HepG2 (cell line): ENCODE results near the gene LYST. TPM values are rescaled to one million over a fixed set of nuclear protein-coding genes. Genes with fewer than 3 reads are reported as not detected.
"Not testable (repeated sequence)": the region's sequence is repeated elsewhere in the genome, so short reads cannot be mapped to it uniquely, and the experiment has no call there.

Experiments used
- ATAC-seq: fragments of 200-7000 bp; cut with Tn5 transposase; 3 replicates; pipeline ENCODE4 v1.9.1; 2020; ENCODE audit warnings: mild to moderate bottlenecking, moderate library complexity
- BruUV-seq: library from RNA; stranded (reverse); fragments of 400-500 nt; replicated peaks from 2 replicates; lab custom pipeline; 2021; lab: Mats Ljungman, UMichigan
- CTCF ChIA-PET: fragments of 300-600 bp; formaldehyde crosslinking; extraction: SDS; loops from one replicate; lab custom pipeline; 2021; ENCODE audit warnings: low total read pairs, inconsistent platforms, low intra/inter-chr PET ratio; lab: Yijun Ruan, JAX
- POLR2A ChIA-PET: fragments of 350-600 bp; sonication (Branson Sonifier 250); formaldehyde crosslinking; loops from one replicate; lab custom pipeline; 2020; ENCODE audit warnings: antibody characterized with exemption, inconsistent platforms; lab: Yijun Ruan, JAX
- DNase-seq: peaks from one replicate; pipeline ENCODE4 v3.0.0-alpha.2; 2015; ENCODE audit warnings: low spot score
- FAIRE-seq: peaks from 3 replicates; lab custom pipeline; 2011; peaks lifted over from hg19 to GRCh38; lab: Jason Lieb, UNC
- H2AFZ ChIP-seq: one replicate; pipeline ENCODE4 v1.6.1; 2011; ENCODE audit warnings: low read length, inconsistent platforms
- H3K27ac ChIP-seq: fragments of 300-600 bp; 3 replicates; pipeline ENCODE4 v1.8.0; 2011; ENCODE audit warnings: mixed run types, mild to moderate bottlenecking, mixed read lengths, low read length, inconsistent platforms; ENCODE audit not compliant: insufficient read depth; ENCODE audit errors: extremely low read length
- H3K27me3 ChIP-seq, 2 experiments: fragments of 200-600 bp in 1 of 2; 2 replicates in 1 of 2; 3 replicates in 1 of 2; pipeline versions ENCODE4 v1.6.0 to v1.8.0; 2011; ENCODE audit warnings: low read length in 2 of 2, mild to moderate bottlenecking in 2 of 2, moderate library complexity in 2 of 2, inconsistent platforms in 1 of 2; ENCODE audit not compliant: insufficient read depth in 2 of 2, control insufficient read depth in 1 of 2
- H3K36me3 ChIP-seq, 2 experiments: fragments of 200-600 bp in 1 of 2; replicated peaks in 1 of 2; 2 replicates in 1 of 2; 3 replicates in 1 of 2; pipeline versions ENCODE4 v1.5.1 to v1.8.0; 2011; ENCODE audit warnings: low read length in 2 of 2, inconsistent platforms in 1 of 2; ENCODE audit not compliant: insufficient read depth in 2 of 2, control insufficient read depth in 1 of 2
- H3K4me1 ChIP-seq: 2 replicates; pipeline ENCODE4 v1.5.1; 2012; ENCODE audit warnings: low read length, inconsistent platforms; ENCODE audit not compliant: insufficient read depth
- H3K4me2 ChIP-seq: 2 replicates; pipeline ENCODE4 v1.6.0; 2011; ENCODE audit warnings: low read depth, low read length, inconsistent platforms
- H3K4me3 ChIP-seq, 3 experiments: fragments of 200-600 bp in 1 of 3; sonication (generic), shearing (Covaris generic) in 1 of 3; replicated peaks in 1 of 3; 2 replicates each; pipeline ENCODE4 v1.5.1; 2011 to 2016; ENCODE audit warnings: low read length in 3 of 3, inconsistent platforms in 2 of 3, low read depth in 2 of 3, mild to moderate bottlenecking in 2 of 3, control low read depth in 1 of 3, mixed read lengths in 1 of 3; ENCODE audit not compliant: insufficient read depth in 1 of 3
- H3K79me2 ChIP-seq: one replicate; pipeline ENCODE4 v1.6.1; 2011; ENCODE audit warnings: low read length, inconsistent platforms; ENCODE audit not compliant: insufficient read depth
- H3K9ac ChIP-seq: 2 replicates; pipeline ENCODE4 v1.6.0; 2011; ENCODE audit warnings: mild to moderate bottlenecking, low read depth, low read length, inconsistent platforms; ENCODE audit not compliant: insufficient read depth
- H3K9me3 ChIP-seq: 2 replicates; pipeline ENCODE4 v1.5.1; 2012; ENCODE audit warnings: mild to moderate bottlenecking, low read length
- H4K20me1 ChIP-seq: 2 replicates; pipeline ENCODE4 v1.6.0; 2011; ENCODE audit warnings: inconsistent platforms, mild to moderate bottlenecking, low read length, moderate library complexity; ENCODE audit not compliant: insufficient read depth
- ARNTL ChIP-seq: sonication (generic); formaldehyde crosslinking; IDR thresholded peaks from 2 replicates; pipeline ENCODE4 v1.4.0; 2020; ENCODE audit warnings: mild to moderate bottlenecking, missing genetic modification reagents
- ATF5 ChIP-seq: sonication (generic); formaldehyde crosslinking; IDR thresholded peaks from 2 replicates; pipeline ENCODE4 v1.4.0; 2020; ENCODE audit warnings: mild to moderate bottlenecking, low read depth, missing genetic modification reagents
- CBX2 ChIP-seq, 2 experiments: fragments of 200-600 bp in 1 of 2; sonication (generic); formaldehyde crosslinking in 1 of 2; IDR thresholded peaks; 2 replicates each; pipeline versions ENCODE4 v1.7.0 to v1.8.1; 2018 to 2022; ENCODE audit warnings: low read depth in 2 of 2, low read length in 1 of 2, mild to moderate bottlenecking in 1 of 2, missing genetic modification reagents in 1 of 2
- NFE2L2 ChIP-seq: fragments of 150-350 bp; IDR thresholded peaks from 2 replicates; pipeline ENCODE4 v1.6.1; 2014; ENCODE audit warnings: low read length
- NFYC ChIP-seq: IDR thresholded peaks from 2 replicates; pipeline ENCODE4 v1.6.1; 2016; ENCODE audit warnings: missing genetic modification reagents, missing compliant biosample characterization
- THAP7 ChIP-seq: sonication (generic); formaldehyde crosslinking; IDR thresholded peaks from 2 replicates; pipeline ENCODE4 v1.8.1; 2023; ENCODE audit warnings: mild to moderate bottlenecking, missing genetic modification reagents
- TMF1 ChIP-seq: sonication (generic); formaldehyde crosslinking; IDR thresholded peaks from 2 replicates; pipeline ENCODE4 v1.8.1; 2022; ENCODE audit warnings: low read depth, missing genetic modification reagents
- ZBTB43 ChIP-seq: sonication (generic); formaldehyde crosslinking; conservative IDR thresholded peaks from 2 replicates; pipeline ENCODE4 v1.4.0; 2020; ENCODE audit warnings: missing genetic modification reagents
- ZNF232 ChIP-seq: sonication (generic); formaldehyde crosslinking; IDR thresholded peaks from 2 replicates; pipeline ENCODE4 v1.4.0; 2020; ENCODE audit warnings: missing genetic modification reagents, borderline replicate concordance
- ZNF501 ChIP-seq: sonication (generic); formaldehyde crosslinking; IDR thresholded peaks from 2 replicates; pipeline ENCODE4 v1.5.1; 2020; ENCODE audit warnings: mild to moderate bottlenecking, moderate library complexity, missing genetic modification reagents
- ZNF503 ChIP-seq: sonication (generic); formaldehyde crosslinking; IDR thresholded peaks from 2 replicates; pipeline ENCODE4 v1.4.0; 2020; ENCODE audit warnings: missing genetic modification reagents
- ZSCAN12 ChIP-seq: sonication (generic); formaldehyde crosslinking; IDR thresholded peaks from 2 replicates; pipeline ENCODE4 v1.9.0; 2021; ENCODE audit warnings: mild to moderate bottlenecking, missing genetic modification reagents
- ZSCAN20 ChIP-seq: sonication (generic); formaldehyde crosslinking; IDR thresholded peaks from 2 replicates; pipeline ENCODE4 v1.4.0; 2020; ENCODE audit warnings: missing genetic modification reagents, mild to moderate bottlenecking, borderline replicate concordance
- WGBS: methylation state at CpG from one replicate; pipeline ENCODE4 v1.1.6; 2017; ENCODE audit warnings: low lambda C conversion rate; 5-methylcytosine and 5-hydroxymethylcytosine counted together
- in situ Hi-C: cut with HindIII; loops from 2 replicates; pipeline ENCODE4 v1.10.0; 2017; ENCODE audit warnings: low pct_unique_long_range_greater_than_20kb; ENCODE audit not compliant: extremely low pct_ligation_motif_present
- intact Hi-C: fragments of 100-400 bp; cut with micrococcal nuclease; formaldehyde crosslinking; loops from one replicate; pipeline ENCODE4 v1.10.0; 2022; ENCODE audit not compliant: unreplicated experiment
- polyA plus RNA-seq, 8 experiments: library from polyadenylated mRNA; depleted of rRNA in 3 of 8; stranded (reverse) in 7 of 8; unstranded in 1 of 8; fragments of >200 nt; fragmentation: Illumina TruSeq in 4 of 8; extraction: Trizol in 4 of 8; gene quantifications; 2 replicates each; pipeline versions ENCODE4 v1.2.1 to v1.2.3, GENCODE V29; 2011 to 2016; ENCODE audit warnings: low read depth in 4 of 8, missing spikeins in 1 of 8, mixed read lengths in 1 of 8; ENCODE audit not compliant: insufficient read depth in 1 of 8
- total RNA-seq, 5 experiments: library from RNA; depleted of rRNA; stranded (reverse); fragments of >200 nt; fragmentation: Illumina TruSeq; extraction: Trizol; gene quantifications; 2 replicates each; pipeline ENCODE4 v1.2.3, GENCODE V29; 2016; ENCODE audit warnings: low read depth in 1 of 5

LYST gene
- total and polyA plus RNA-seq, 2 of the 13 experiments (the other 11 are each of a cell fraction or from before 2014, with no cell fraction given), result 0.91 to 2.5 TPM

- intact Hi-C loops, result loop anchor here (10.0 kb wide), 1 partner anchor 692 kb away; no protein-coding TSS in a partner anchor
- H3K27ac ChIP-seq, ATAC-seq, FAIRE-seq, H3K4me2 ChIP-seq, H3K4me3 ChIP-seq, H3K27me3 ChIP-seq, H3K9me3 ChIP-seq, H4K20me1 ChIP-seq, H3K79me2 ChIP-seq, H2AFZ ChIP-seq, H3K4me1 ChIP-seq, H3K9ac ChIP-seq, CTCF ChIA-PET, POLR2A ChIA-PET, H3K36me3 ChIP-seq, DNase-seq, BruUV-seq: not testable (repeated sequence)
- WGBS, result 96% methylated on average over 8 of the region's 8 CpGs
- in situ Hi-C loops, result loop anchor here (10.0 kb wide), 1 partner anchor 272 kb away; no protein-coding TSS in a partner anchor
These were observed 80.3 kb downstream of the LYST start for GRCh38 chr1:235786227-235786898.

GRCh38 chr1:235784950-235785349 is 81.8 kb downstream of the LYST start:
- intact Hi-C loops, result loop anchor here (10.0 kb wide), 1 partner anchor 690 kb away; no protein-coding TSS in a partner anchor
- 75% methylated on average over 2 of the region's 2 CpGs for WGBS
- H2AFZ ChIP-seq, result no peak overlapping the region
- H3K4me1 ChIP-seq, result no peaks in the 10 kb centered on the region
- in situ Hi-C loops, result loop anchor here (10.0 kb wide), 1 partner anchor 270 kb away; no protein-coding TSS in a partner anchor
- no peak overlapping the region for H3K4me3 ChIP-seq
- DNase-seq (no peak), ATAC-seq (no peak), FAIRE-seq (no peak)
- POLR2A ChIA-PET, result no interaction called here
- no peaks in the 10 kb centered on the region for H4K20me1 ChIP-seq
- CTCF ChIA-PET, result no interaction called here
- H3K9ac ChIP-seq, result no peak overlapping the region
- no peak overlapping the region for H3K27ac ChIP-seq
- no peaks in the 10 kb centered on the region for H3K79me2 ChIP-seq
- no peaks in the 10 kb centered on the region for H3K9me3 ChIP-seq
- no peaks in the 10 kb centered on the region for H3K36me3 ChIP-seq
- H3K27me3 ChIP-seq, result no peaks in the 10 kb centered on the region
- no peak overlapping the region for H3K4me2 ChIP-seq
- BruUV-seq, result no TSS peak
- TF ChIP-seq ARNTL (CRISPR knock-in tag), result no peak
- TF ChIP-seq TMF1, result no peak
- no peak for TF ChIP-seq ZNF501 (CRISPR knock-in tag)
- TF ChIP-seq ZSCAN12 (CRISPR knock-in tag), result no peak
- TF ChIP-seq THAP7 (CRISPR knock-in tag), result no peak
- no peak for TF ChIP-seq ATF5 (CRISPR knock-in tag)
- TF ChIP-seq ZNF232 (CRISPR knock-in tag), result no peak
- no peak for TF ChIP-seq ZSCAN20 (CRISPR knock-in tag)
- no peak for TF ChIP-seq NFYC
- no peak for TF ChIP-seq CBX2 (IDR thresholded peaks at IDR 0.05; ENCODE audit: low read depth, low read length)
- no peak for TF ChIP-seq CBX2 (CRISPR knock-in tag; IDR thresholded peaks at IDR 0.05; ENCODE audit: low read depth)
- TF ChIP-seq ZBTB43, result no peak
- TF ChIP-seq NFE2L2, result no peak
- TF ChIP-seq ZNF503, result no peak
